CD14-positive monocyte (primary cell): ENCODE results near the gene CPD. TPM values are rescaled to one million over a fixed set of nuclear protein-coding genes. Genes with fewer than 3 reads are reported as not detected.
"Not testable (repeated sequence)": the region's sequence is repeated elsewhere in the genome, so short reads cannot be mapped to it uniquely, and the experiment has no call there.

ENCODE experiments used
- DNase-seq, 3 donors: peaks; one replicate each; pipeline ENCODE4 v3.0.0-alpha.2; 2011 to 2022
- H2AFZ ChIP-seq: 2 replicates; pipeline ENCODE4 v1.6.0; 2012; ENCODE audit warnings: mild to moderate bottlenecking, low read depth, low read length, inconsistent platforms; ENCODE audit not compliant: insufficient read depth, poor library complexity, severe bottlenecking
- H3K27ac ChIP-seq, 2 donors: 1 replicate in 1 of 2; 2 replicates in 1 of 2; pipeline ENCODE4 v1.5.1; 2012 to 2013; ENCODE audit warnings: low read length in 2 of 2, control low read depth in 1 of 2, inconsistent platforms in 1 of 2, low read depth in 1 of 2, mild to moderate bottlenecking in 1 of 2
- H3K27me3 ChIP-seq, 2 donors: one replicate each; pipeline versions ENCODE4 v1.6.0 to v1.6.1; 2011 to 2013; ENCODE audit warnings: low read length in 2 of 2; ENCODE audit not compliant: control insufficient read depth in 2 of 2, insufficient read depth in 2 of 2
- H3K36me3 ChIP-seq, 2 donors: replicated peaks in 1 of 2; 1 replicate in 1 of 2; 2 replicates in 1 of 2; pipeline versions ENCODE4 v1.5.1 to v1.6.1; 2012 to 2013; ENCODE audit warnings: low read length in 2 of 2, control low read depth in 1 of 2, inconsistent platforms in 1 of 2, mild to moderate bottlenecking in 1 of 2; ENCODE audit not compliant: insufficient read depth in 2 of 2, control insufficient read depth in 1 of 2
- H3K4me1 ChIP-seq, 2 donors: 1 replicate in 1 of 2; 2 replicates in 1 of 2; pipeline versions ENCODE4 v1.5.1 to v1.6.1; 2012 to 2013; ENCODE audit warnings: low read length in 2 of 2, control low read depth in 1 of 2, inconsistent platforms in 1 of 2, mild to moderate bottlenecking in 1 of 2, moderate library complexity in 1 of 2; ENCODE audit not compliant: insufficient read depth in 2 of 2, control insufficient read depth in 1 of 2
- H3K4me2 ChIP-seq: replicated peaks from 2 replicates; pipeline ENCODE3; 2012; ENCODE audit warnings: low read length, moderate library complexity, mild to moderate bottlenecking; ENCODE audit not compliant: poor library complexity, severe bottlenecking; ENCODE audit errors: extremely low read depth
- H3K4me3 ChIP-seq, 3 experiments: fragments of 200-600 bp in 1 of 3; sonication (generic) in 1 of 3; replicated peaks in 1 of 3; 1 replicate in 2 of 3; 2 replicates in 1 of 3; pipeline ENCODE4 v1.5.1; 2011 to 2013; ENCODE audit warnings: low read length in 3 of 3, mild to moderate bottlenecking in 3 of 3, control low read depth in 2 of 3, low read depth in 2 of 3, inconsistent platforms in 1 of 3, moderate library complexity in 1 of 3
- H3K79me2 ChIP-seq: 2 replicates; pipeline ENCODE4 v1.6.0; 2012; ENCODE audit warnings: mild to moderate bottlenecking, control low read depth, inconsistent platforms, low read length, moderate library complexity; ENCODE audit not compliant: insufficient read depth
- H3K9ac ChIP-seq: 2 replicates; pipeline ENCODE4 v1.6.0; 2017; ENCODE audit warnings: low read length, mild to moderate bottlenecking; ENCODE audit not compliant: insufficient read depth, poor library complexity, severe bottlenecking
- H3K9me3 ChIP-seq, 2 donors: replicated peaks in 1 of 2; 1 replicate in 1 of 2; 2 replicates in 1 of 2; pipeline versions ENCODE4 v1.5.1 to v1.6.1; 2012 to 2013; ENCODE audit warnings: low read length in 2 of 2, control low read depth in 1 of 2; ENCODE audit not compliant: control insufficient read depth in 1 of 2, insufficient read depth in 1 of 2
- H4K20me1 ChIP-seq: 2 replicates; pipeline ENCODE4 v1.6.0; 2012; ENCODE audit warnings: mild to moderate bottlenecking, low read length, control low read depth, moderate library complexity; ENCODE audit not compliant: insufficient read depth
- H3K27ac Mint-ChIP-seq, 7 donors: one replicate each; pipeline ENCODE4 v1.8.0; 2020; ENCODE audit warnings: mild to moderate bottlenecking in 7 of 7, mixed read lengths in 7 of 7, moderate library complexity in 6 of 7, inconsistent platforms in 2 of 7
- H3K27me3 Mint-ChIP-seq, 3 donors: one replicate each; pipeline ENCODE4 v1.8.0; 2021 to 2022; ENCODE audit warnings: low read depth in 3 of 3, mild to moderate bottlenecking in 3 of 3, mixed read lengths in 3 of 3, moderate library complexity in 3 of 3, inconsistent platforms in 1 of 3
- H3K36me3 Mint-ChIP-seq, 2 donors: one replicate each; pipeline ENCODE4 v1.8.0; 2020; ENCODE audit warnings: mixed read lengths in 2 of 2, inconsistent platforms in 1 of 2, mild to moderate bottlenecking in 1 of 2
- H3K4me1 Mint-ChIP-seq: one replicate; pipeline ENCODE4 v1.8.0; 2020; ENCODE audit warnings: mild to moderate bottlenecking, mixed read lengths
- H3K4me3 Mint-ChIP-seq, 2 donors: one replicate each; pipeline ENCODE4 v1.8.0; 2020; ENCODE audit warnings: mild to moderate bottlenecking in 2 of 2, mixed read lengths in 2 of 2, moderate library complexity in 1 of 2
- H3K9me3 Mint-ChIP-seq, 7 donors: one replicate each; pipeline ENCODE4 v1.8.0; 2020 to 2022; ENCODE audit warnings: mixed read lengths in 7 of 7, mild to moderate bottlenecking in 6 of 7, moderate library complexity in 6 of 7, inconsistent platforms in 2 of 7
- WGBS: methylation state at CpG from one replicate; pipeline ENCODE4 v1.1.5; 2013; ENCODE audit warnings: missing lambda C conversion rate; ENCODE audit not compliant: insufficient coverage; 5-methylcytosine and 5-hydroxymethylcytosine counted together
- intact Hi-C, 2 donors: fragments of 100-400 bp; cut with micrococcal nuclease; formaldehyde crosslinking; loops; one replicate each; pipeline versions ENCODE4 v1.15.0 to v1.15.1; 2023
- polyA plus RNA-seq, 3 donors: library from polyadenylated mRNA; depleted of rRNA in 1 of 3; unstranded in 2 of 3; stranded (reverse) in 1 of 3; fragments of 300-500 nt in 2 of 3; fragments of >200 nt in 1 of 3; fragmentation: Illumina TruSeq in 2 of 3; gene quantifications; 1 replicate in 2 of 3; 2 replicates in 1 of 3; pipeline ENCODE4 v1.2.3, GENCODE V29; 2012 to 2021
- TF ChIP-seq, protein P1 (sequence below): fragments of 200-600 bp; IDR thresholded peaks from one replicate; pipeline ENCODE4 v1.8.0; 2022; ENCODE audit warnings: antibody characterized with exemption, mild to moderate bottlenecking

CPD gene
- polyA plus RNA-seq, 3 donors = 9.2 to 47.0 (median 32.2) TPM

DNA sequence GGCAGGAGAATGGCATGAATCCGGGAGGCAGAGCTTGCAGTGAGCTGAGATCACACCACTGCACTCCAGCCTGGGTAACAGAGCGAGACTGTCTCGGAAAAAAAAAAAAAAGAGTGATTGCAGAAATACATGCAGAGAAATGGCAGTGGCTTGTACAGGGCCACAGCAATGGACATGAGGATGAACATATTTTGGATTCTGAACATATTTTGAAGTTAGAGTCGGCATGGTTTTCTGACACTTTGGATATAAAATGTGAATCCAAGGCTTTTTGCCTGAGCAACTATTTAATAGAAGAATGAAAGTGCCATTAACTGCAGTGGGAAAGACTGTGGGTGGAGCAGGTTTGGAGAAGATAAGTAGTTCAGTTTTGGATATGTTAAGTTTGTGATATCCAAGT is 35.8 kb downstream of the CPD start:
- H3K4me3 Mint-ChIP-seq = no peak overlapping the region
- peaks cover 26 to 29% of the 10 kb centered on the region in 2 donors for H3K36me3 Mint-ChIP-seq
- H3K4me1 Mint-ChIP-seq = peaks cover 3% of the 10 kb centered on the region
- Histone ChIP-seq H3K36me3 (peaks cover 0 to 3% of the 10 kb centered on the region in 2 donors), H3K27me3 (no peaks in the 10 kb centered on the region), H3K27ac (no peak overlapping the region), H3K79me2 (peaks cover 47% of the 10 kb centered on the region), H4K20me1 (peaks cover 71% of the 10 kb centered on the region), H3K4me3 (no peak overlapping the region), H2AFZ (no peak overlapping the region), H3K9me3 (no peaks in the 10 kb centered on the region), H3K4me1 (no peaks in the 10 kb centered on the region), H3K9ac (no peak overlapping the region), H3K4me2 (no peak overlapping the region)
- DNase-seq = no peak
- H3K27me3 Mint-ChIP-seq = peaks cover 0 to 1% (median 0%) of the 10 kb centered on the region in 3 donors
- intact Hi-C loops = no loop called here
- H3K27ac Mint-ChIP-seq = peak overlapping the region in 1 of 7 donors; percentile 29
- no peaks in the 10 kb centered on the region for H3K9me3 Mint-ChIP-seq
- TF ChIP-seq, protein P1, sequence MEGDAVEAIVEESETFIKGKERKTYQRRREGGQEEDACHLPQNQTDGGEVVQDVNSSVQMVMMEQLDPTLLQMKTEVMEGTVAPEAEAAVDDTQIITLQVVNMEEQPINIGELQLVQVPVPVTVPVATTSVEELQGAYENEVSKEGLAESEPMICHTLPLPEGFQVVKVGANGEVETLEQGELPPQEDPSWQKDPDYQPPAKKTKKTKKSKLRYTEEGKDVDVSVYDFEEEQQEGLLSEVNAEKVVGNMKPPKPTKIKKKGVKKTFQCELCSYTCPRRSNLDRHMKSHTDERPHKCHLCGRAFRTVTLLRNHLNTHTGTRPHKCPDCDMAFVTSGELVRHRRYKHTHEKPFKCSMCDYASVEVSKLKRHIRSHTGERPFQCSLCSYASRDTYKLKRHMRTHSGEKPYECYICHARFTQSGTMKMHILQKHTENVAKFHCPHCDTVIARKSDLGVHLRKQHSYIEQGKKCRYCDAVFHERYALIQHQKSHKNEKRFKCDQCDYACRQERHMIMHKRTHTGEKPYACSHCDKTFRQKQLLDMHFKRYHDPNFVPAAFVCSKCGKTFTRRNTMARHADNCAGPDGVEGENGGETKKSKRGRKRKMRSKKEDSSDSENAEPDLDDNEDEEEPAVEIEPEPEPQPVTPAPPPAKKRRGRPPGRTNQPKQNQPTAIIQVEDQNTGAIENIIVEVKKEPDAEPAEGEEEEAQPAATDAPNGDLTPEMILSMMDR = no peak
- WGBS = 100% methylated on average over 4 of the region's 4 CpGs

DNA sequence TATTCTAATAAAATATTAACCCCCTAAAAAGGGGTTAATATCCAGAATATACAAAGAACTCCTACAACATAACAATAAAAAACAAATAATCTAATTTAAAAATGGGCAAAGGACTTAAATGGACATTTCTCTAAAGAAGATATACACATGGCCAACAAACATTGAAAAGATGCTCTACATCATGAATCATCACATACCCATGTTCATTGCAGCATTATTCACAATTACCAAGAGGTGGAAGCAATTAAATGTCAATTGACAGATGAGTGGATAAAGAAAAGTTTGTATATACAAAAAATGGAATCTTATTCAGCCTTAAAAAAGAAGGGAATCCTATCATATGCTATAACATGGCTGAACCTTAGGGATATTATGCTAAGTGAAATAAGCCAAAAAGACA is 36.8 kb downstream of the CPD start:
- Histone ChIP-seq H3K27ac (no peak overlapping the region), H3K4me2 (no peak overlapping the region), H4K20me1 (peaks cover 81% of the 10 kb centered on the region), H3K79me2 (peaks cover 50% of the 10 kb centered on the region), H3K9ac (no peak overlapping the region), H3K4me3 (no peak overlapping the region), H3K27me3 (no peaks in the 10 kb centered on the region), H3K9me3 (no peaks in the 10 kb centered on the region), H3K36me3 (peaks cover 8 to 13% of the 10 kb centered on the region in 2 donors), H2AFZ (no peak overlapping the region), H3K4me1 (no peaks in the 10 kb centered on the region)
- intact Hi-C loops = no loop called here
- Mint-ChIP-seq H3K9me3 (no peaks in the 10 kb centered on the region), H3K4me1 (peaks cover 3% of the 10 kb centered on the region), H3K27me3 (peaks cover 0 to 1% (median 0%) of the 10 kb centered on the region in 3 donors), H3K27ac (no peak overlapping the region), H3K36me3 (peaks cover 30 to 36% of the 10 kb centered on the region in 2 donors), H3K4me3 (no peak overlapping the region)
- TF ChIP-seq, protein P1 = no peak
- DNase-seq = no peak

DNA sequence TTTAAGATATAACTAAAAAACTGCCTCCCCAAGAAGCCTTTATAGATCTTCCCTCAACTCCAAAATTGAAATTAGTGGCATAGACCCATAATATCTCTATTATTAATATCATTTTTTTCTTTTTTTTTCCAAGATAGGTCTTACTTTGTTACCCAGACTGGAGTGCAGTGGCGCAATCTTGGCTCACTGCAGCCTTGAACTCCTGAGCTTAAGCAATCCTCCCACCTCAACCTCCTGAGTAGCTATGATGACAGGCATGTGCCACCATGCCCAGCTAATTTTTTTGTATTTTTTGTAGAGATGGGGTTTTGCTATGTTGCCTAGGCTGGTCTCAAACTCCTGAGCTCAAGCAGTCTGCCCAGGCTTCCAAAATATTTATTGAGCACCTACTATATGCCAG is 39.3 kb downstream of the CPD start:
- H3K9me3 Mint-ChIP-seq, H3K4me3 ChIP-seq, H3K27ac ChIP-seq, H2AFZ ChIP-seq, H3K4me3 Mint-ChIP-seq, H3K4me1 Mint-ChIP-seq, H3K4me1 ChIP-seq, H3K27me3 Mint-ChIP-seq, H3K9me3 ChIP-seq, intact Hi-C loops, H3K27me3 ChIP-seq, H3K4me2 ChIP-seq, DNase-seq, H3K27ac Mint-ChIP-seq: not testable (repeated sequence)
- Histone ChIP-seq H4K20me1 (peaks cover 58% of the 10 kb centered on the region), H3K9ac (peak overlapping the region; percentile 32), H3K36me3 (peaks cover 32 to 39% of the 10 kb centered on the region in 2 donors), H3K79me2 (peaks cover 35% of the 10 kb centered on the region)
- WGBS = no CpG with 5 or more reads among the region's 1 CpG
- peaks cover 42 to 49% of the 10 kb centered on the region in 2 donors for H3K36me3 Mint-ChIP-seq
